Measurements from ENCODE around the gene CD53. TPM values are rescaled to one million over a fixed set of nuclear protein-coding genes. Genes with fewer than 3 reads are reported as not detected.

CD53 gene
- total RNA-seq, 1 experiment from 2014 or later = 0.49 TPM

GRCh38 chr1:110857964-110858948, 14.7 kb upstream of the CD53 start:
- H3K36me3 ChIP-seq (ENCODE audit: control insufficient read depth, insufficient read depth, low read length) = no peaks in the 10 kb centered on the region
- ATAC-seq (no peak), DNase-seq (ENCODE audit: low read depth, low spot score) (no peak)
- BruUV-seq (replicated peaks) = no TSS peak
- H3K9me3 ChIP-seq (ENCODE audit: control insufficient read depth, insufficient read depth, low read depth, low read length) = no peaks in the 10 kb centered on the region
- intact Hi-C loops (cut with micrococcal nuclease; ENCODE audit: unreplicated experiment) (no loop called here), in situ Hi-C loops (cut with HindIII; ENCODE audit: low pct_unique_long_range_greater_than_20kb, low sequenced_read_pairs) (no loop called here)
- CTCF ChIA-PET = no interaction called here
- H3K27ac ChIP-seq (ENCODE audit: low read length) = no peak overlapping the region
- no peaks in the 10 kb centered on the region; the same call in 1 of the 2 replicates for H3K27me3 ChIP-seq (ENCODE audit: control insufficient read depth, insufficient read depth, low read length)
- POLR2A ChIA-PET = no interaction called here
- TF ChIP-seq, protein P1, sequence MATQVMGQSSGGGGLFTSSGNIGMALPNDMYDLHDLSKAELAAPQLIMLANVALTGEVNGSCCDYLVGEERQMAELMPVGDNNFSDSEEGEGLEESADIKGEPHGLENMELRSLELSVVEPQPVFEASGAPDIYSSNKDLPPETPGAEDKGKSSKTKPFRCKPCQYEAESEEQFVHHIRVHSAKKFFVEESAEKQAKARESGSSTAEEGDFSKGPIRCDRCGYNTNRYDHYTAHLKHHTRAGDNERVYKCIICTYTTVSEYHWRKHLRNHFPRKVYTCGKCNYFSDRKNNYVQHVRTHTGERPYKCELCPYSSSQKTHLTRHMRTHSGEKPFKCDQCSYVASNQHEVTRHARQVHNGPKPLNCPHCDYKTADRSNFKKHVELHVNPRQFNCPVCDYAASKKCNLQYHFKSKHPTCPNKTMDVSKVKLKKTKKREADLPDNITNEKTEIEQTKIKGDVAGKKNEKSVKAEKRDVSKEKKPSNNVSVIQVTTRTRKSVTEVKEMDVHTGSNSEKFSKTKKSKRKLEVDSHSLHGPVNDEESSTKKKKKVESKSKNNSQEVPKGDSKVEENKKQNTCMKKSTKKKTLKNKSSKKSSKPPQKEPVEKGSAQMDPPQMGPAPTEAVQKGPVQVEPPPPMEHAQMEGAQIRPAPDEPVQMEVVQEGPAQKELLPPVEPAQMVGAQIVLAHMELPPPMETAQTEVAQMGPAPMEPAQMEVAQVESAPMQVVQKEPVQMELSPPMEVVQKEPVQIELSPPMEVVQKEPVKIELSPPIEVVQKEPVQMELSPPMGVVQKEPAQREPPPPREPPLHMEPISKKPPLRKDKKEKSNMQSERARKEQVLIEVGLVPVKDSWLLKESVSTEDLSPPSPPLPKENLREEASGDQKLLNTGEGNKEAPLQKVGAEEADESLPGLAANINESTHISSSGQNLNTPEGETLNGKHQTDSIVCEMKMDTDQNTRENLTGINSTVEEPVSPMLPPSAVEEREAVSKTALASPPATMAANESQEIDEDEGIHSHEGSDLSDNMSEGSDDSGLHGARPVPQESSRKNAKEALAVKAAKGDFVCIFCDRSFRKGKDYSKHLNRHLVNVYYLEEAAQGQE (IDR thresholded peaks at IDR 0.05; ENCODE audit: insufficient read depth in 1 of 2, low read depth in 2 of 2, low read length in 1 of 2) = no peak
- no peak for TF ChIP-seq SIN3A (IDR thresholded peaks at IDR 0.05; ENCODE audit: borderline replicate concordance, insufficient read depth, low read depth, low read length)
- no peak for TF ChIP-seq TCF7L2 (IDR thresholded peaks at IDR 0.05; ENCODE audit: low read depth, low read length)
- TF ChIP-seq CTCF (IDR thresholded peaks at IDR 0.05) = no peak
- no peak for TF ChIP-seq POLR2AphosphoS5 (IDR thresholded peaks at IDR 0.05; ENCODE audit: low read depth, low read length)
- H3K4me1 ChIP-seq (ENCODE audit: control insufficient read depth, insufficient read depth, low read length) = no peaks in the 10 kb centered on the region
- no peak overlapping the region for H3K4me3 ChIP-seq (ENCODE audit: low read depth in 2 of 2, low read length in 2 of 2)

DNA sequence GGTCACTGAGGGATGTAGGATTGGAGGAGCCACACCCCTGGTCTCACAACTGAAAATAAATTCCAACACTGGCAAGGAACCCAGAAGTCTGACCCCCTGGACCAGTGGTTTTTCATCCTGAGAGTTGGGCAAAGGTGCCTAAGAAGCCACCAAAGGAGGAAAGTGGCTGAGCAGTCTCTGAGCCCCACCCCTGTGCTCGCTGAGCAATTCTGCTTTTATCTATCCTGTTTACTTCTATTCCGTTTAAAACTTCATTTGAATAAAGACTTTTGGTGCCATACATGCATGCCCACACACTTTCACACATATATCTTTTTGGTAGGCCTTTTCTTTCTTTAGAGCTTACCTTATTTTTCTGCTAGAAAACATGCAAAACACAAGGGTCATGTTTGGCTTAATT, 13.9 kb upstream of the CD53 start:
- no peak for TF ChIP-seq SIN3A (IDR thresholded peaks at IDR 0.05; ENCODE audit: borderline replicate concordance, insufficient read depth, low read depth, low read length)
- no peak for TF ChIP-seq TCF7L2 (IDR thresholded peaks at IDR 0.05; ENCODE audit: low read depth, low read length)
- TF ChIP-seq, protein P1 (IDR thresholded peaks at IDR 0.05; ENCODE audit: insufficient read depth in 1 of 2, low read depth in 2 of 2, low read length in 1 of 2) = no peak
- TF ChIP-seq POLR2AphosphoS5 (IDR thresholded peaks at IDR 0.05; ENCODE audit: low read depth, low read length) = no peak
- TF ChIP-seq CTCF (IDR thresholded peaks at IDR 0.05) = no peak
- Histone ChIP-seq H3K9me3 (ENCODE audit: control insufficient read depth, insufficient read depth, low read depth, low read length) (no peaks in the 10 kb centered on the region), H3K27ac (ENCODE audit: low read length) (no peak overlapping the region), H3K27me3 (ENCODE audit: control insufficient read depth, insufficient read depth, low read length) (no peaks in the 10 kb centered on the region; the same call in 1 of the 2 replicates), H3K4me1 (ENCODE audit: control insufficient read depth, insufficient read depth, low read length) (no peaks in the 10 kb centered on the region), H3K36me3 (ENCODE audit: control insufficient read depth, insufficient read depth, low read length) (no peaks in the 10 kb centered on the region), H3K4me3 (ENCODE audit: low read depth in 2 of 2, low read length in 2 of 2) (no peak overlapping the region)
- intact Hi-C loops (cut with micrococcal nuclease; ENCODE audit: unreplicated experiment) = no loop called here
- ChIA-PET POLR2A (no interaction called here), CTCF (no interaction called here)
- ATAC-seq (no peak), DNase-seq (ENCODE audit: low read depth, low spot score) (no peak)
- in situ Hi-C loops (cut with HindIII; ENCODE audit: low pct_unique_long_range_greater_than_20kb, low sequenced_read_pairs) = no loop called here
- BruUV-seq (replicated peaks) = no TSS peak
